Activated naive CD4-positive, alpha-beta T cell (primary cell): ENCODE measurements around the gene GCFC2.

Source experiments
- DNase-seq, 4 experiments: peaks; one replicate each; lab custom pipeline; 2025; lab: John Stamatoyannopoulos, UW

Gene GCFC2

GRCh38 chr2:75622929-75623328, 87.8 kb downstream of the GCFC2 start:
- DNase-seq, result no peak

DNA sequence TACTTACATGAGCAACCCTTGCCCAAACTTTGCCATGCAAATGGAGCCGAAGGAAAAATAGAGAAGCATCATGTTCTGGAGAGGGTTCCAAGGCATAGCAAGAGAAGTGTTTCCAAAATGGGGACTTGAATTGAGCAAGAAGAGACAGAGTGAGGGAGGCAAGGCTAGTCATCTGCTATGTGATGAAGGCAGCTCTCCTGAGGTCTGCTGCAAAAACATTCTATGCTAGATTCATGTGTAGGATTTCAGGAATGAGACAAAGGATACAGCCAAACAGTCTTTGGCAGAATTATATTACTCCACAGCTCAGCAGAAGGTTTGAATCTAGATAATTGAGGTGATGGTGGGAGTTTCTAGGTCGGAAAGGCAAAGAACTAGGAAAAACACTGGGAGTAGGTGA, 88.2 kb downstream of the GCFC2 start:
- no peak for DNase-seq

- DNase-seq, result no peak
Observed at GRCh38 chr2:75621228-75621627, 89.5 kb downstream of the GCFC2 start.

GRCh38 chr2:75619956-75620740, 90.6 kb downstream of the GCFC2 start:
- no peak for DNase-seq

DNA sequence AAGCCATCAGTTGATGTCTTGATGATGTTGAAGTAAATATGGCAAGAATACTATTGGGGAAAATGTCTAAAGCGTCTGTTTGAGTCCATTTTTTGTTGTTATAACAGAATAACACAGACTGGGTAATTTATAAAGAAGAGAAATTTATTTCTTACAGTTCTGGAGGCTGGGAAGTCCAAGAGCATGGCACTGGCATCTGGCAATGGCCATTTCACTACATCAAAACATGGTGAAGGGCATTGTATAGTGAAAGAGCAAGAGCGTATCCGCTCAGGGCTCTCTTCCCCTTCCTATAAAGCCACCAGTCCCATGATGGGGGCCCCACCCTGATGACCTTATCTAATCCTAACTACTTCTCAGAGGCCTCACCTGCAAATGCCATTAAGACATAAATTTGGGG, 93.8 kb downstream of the GCFC2 start:
- DNase-seq, result no peak

DNA sequence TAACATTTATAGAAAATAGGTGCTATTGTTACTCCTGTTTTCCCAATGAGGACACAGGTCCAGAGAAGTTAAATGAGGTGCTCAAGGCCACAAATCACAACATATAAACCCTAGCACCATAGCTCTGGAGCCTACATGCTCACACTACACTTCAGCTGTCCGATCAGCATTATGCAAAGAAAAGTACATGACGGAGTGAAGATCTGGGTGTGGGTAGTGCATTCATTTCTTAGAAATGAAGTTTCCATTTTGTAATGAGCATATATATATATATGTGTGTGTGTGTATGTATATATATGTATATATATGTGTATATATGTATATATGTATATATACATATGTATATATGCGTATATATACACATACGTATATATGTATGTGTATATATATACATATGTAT, 94.3 kb downstream of the GCFC2 start:
- no peak for DNase-seq

- DNase-seq, result no peak
Observed at GRCh38 chr2:75614162-75614651, 96.5 kb downstream of the GCFC2 start.

DNA sequence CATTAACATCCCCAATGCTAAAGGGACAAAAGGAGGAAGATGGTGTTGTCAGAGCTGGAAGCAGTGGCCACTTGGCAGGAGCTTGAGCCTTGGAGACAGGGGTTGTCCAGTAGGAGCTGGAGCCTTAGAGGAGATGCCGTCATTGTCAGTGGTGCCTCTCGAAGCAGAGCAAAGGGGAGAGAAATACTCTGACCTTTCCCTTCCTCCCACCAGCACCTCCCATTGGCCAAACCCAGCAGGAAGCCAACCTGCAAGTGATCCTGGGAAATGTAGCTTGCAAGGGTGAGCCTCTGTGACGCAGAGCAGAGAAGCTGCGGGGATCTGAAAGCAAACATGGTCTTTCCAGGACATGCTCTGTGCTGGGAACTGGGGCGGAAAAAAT, 97.9 kb downstream of the GCFC2 start:
- no peak for DNase-seq
